NCI-H2171 (cell line): ENCODE measurements around the gene GNA15.

ENCODE experiments used
- DNase-seq: peaks from one replicate; lab custom pipeline; 2025; lab: John Stamatoyannopoulos, UW

GNA15 gene

GRCh38 chr19:3208317-3209207 lies 72.7 kb downstream of the GNA15 start:
- no peak for DNase-seq

GRCh38 chr19:3210347-3211017 lies 74.6 kb downstream of the GNA15 start:
- DNase-seq, result no peak

- DNase-seq, result no peak
These were observed 75.4 kb downstream of the GNA15 start for GRCh38 chr19:3211191-3211590.

GRCh38 chr19:3213159-3213558 lies 77.3 kb downstream of the GNA15 start:
- no peak for DNase-seq
